A549 treated with AZD2906 at 1 μM for 4 hours (cell line): ENCODE data around the gene COMP. TPM values are rescaled to one million over a fixed set of nuclear protein-coding genes. Genes with fewer than 3 reads are reported as not detected.

Experiments used
- total RNA-seq: library from RNA; stranded (reverse); fragments of 200-300 nt; extraction: Qiagen RNA extraction; gene quantifications from 5 replicates; pipeline ENCODE4 v1.2.3, GENCODE V29; 2022

COMP gene
- 0.18 to 0.39 TPM (median 0.24 TPM) in 5 replicates for total RNA-seq

GRCh38 chr19:18790566-18791314 is at the start of gene COMP:
Gene COMP, minus strand, starts transcription at chr19:18791305. Its CDS starts 36 bp downstream, at chr19:18791269.

DNA sequence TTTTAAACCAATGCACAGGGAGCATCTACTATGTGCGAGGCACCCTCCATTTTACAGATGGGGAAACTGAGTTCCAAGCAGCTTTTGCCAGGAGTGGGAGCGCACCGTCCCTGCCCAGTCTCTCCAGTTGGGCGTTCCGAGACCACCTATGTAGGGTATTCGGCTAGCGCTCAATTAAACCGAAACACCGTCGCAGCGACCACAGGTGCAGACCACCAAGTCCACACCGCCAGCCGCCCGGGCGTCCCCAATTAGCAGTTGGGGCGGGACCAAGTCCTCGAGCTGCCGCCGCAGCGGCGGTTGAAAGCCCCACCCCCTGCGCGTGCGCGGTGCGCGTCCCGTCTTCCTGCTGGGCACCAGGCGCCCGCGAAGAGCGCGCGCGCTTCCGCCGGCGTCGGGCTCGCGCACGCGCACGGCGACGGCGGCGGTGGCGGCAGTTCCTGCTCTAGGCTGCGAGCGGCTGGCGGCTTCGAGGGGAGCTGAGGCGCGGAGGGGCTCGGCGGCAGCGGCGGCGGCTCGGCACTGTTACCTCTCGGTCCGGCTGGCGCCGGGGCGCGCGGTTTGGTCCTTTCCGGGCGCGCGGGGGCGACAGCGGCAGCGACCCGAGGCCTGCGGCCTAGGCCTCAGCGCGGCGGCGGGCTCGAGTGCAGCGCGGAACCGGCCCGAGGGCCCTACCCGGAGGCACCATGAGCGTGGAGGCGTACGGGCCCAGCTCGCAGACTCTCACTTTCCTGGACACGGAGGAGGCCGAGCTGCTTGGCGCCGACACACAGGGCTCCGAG is 40.6 kb upstream of the COMP start, which contains the start of gene UPF1:
TSS of gene UPF1 (plus strand) at position 436 of the 782 bp plus-strand sequence. CDS start at position 687, 251 bp downstream.

Other genes starting within 250 kb of the COMP start
- 131 to 157 TPM (median 154 TPM) in 5 replicates for gene FKBP8, start 247.7 kb downstream of the COMP start, total RNA-seq
- 82.7 to 107 TPM (median 102 TPM) in 5 replicates for gene KXD1, start 233.4 kb downstream of the COMP start, total RNA-seq
- 983 to 1,214 TPM (median 1,180 TPM) in 5 replicates for gene UBA52, start 219.4 kb downstream of the COMP start, total RNA-seq
- gene REX1BD, start 202.5 kb downstream of the COMP start, total RNA-seq = 38.4 to 61.9 TPM (median 59.3 TPM) in 5 replicates
- 5.3 to 11.4 TPM (median 10.2 TPM) in 5 replicates for gene CRLF1, start 184.5 kb downstream of the COMP start, total RNA-seq
- gene TMEM59L, start 178.4 kb downstream of the COMP start, total RNA-seq = 4.3 to 7.0 TPM (median 6.3 TPM) in 5 replicates
- 3.7 to 5.9 TPM (median 5.4 TPM) in 5 replicates for gene KLHL26, start 154.3 kb downstream of the COMP start, total RNA-seq
- 3.1 to 5.6 TPM (median 4.8 TPM) in 5 replicates for gene CRTC1, start 107.6 kb downstream of the COMP start, total RNA-seq
- 36.1 to 43.5 TPM (median 42.0 TPM) in 5 replicates for gene UPF1, start 40.7 kb upstream of the COMP start, total RNA-seq
- gene CERS1, start 104.9 kb upstream of the COMP start, total RNA-seq = 3.6 to 5.3 TPM (median 5.0 TPM) in 5 replicates
- gene COPE, start 128.1 kb upstream of the COMP start, total RNA-seq = 132 to 173 TPM (median 166 TPM) in 5 replicates
- 28.0 to 44.4 TPM (median 42.2 TPM) in 5 replicates for gene DDX49, start 128.4 kb upstream of the COMP start, total RNA-seq
- 20.6 to 29.2 TPM (median 28.8 TPM) in 5 replicates for gene HOMER3, start 149.9 kb upstream of the COMP start, total RNA-seq
- 22.2 to 31.2 TPM (median 28.1 TPM) in 5 replicates for gene SUGP2, start 242.2 kb upstream of the COMP start, total RNA-seq
- gene ARMC6, start 242.3 kb upstream of the COMP start, total RNA-seq = 23.0 to 30.9 TPM (median 28.5 TPM) in 5 replicates